H1 (cell line): ENCODE data around the gene KIR2DL4. TPM values are rescaled to one million over a fixed set of nuclear protein-coding genes. Genes with fewer than 3 reads are reported as not detected.
"Not testable (repeated sequence)": the region's sequence is repeated elsewhere in the genome, so short reads cannot be mapped to it uniquely, and the experiment has no call there.

Experiments
- CTCF ChIA-PET: fragments of 300-600 bp; sonication (Branson Sonifier 250); formaldehyde crosslinking; loops from one replicate; lab custom pipeline; 2021; ENCODE audit not compliant: partially characterized antibody; lab: Charles Lee
- POLR2A ChIA-PET: fragments of 300-600 bp; sonication (Branson Sonifier 250); formaldehyde crosslinking; loops from one replicate; lab custom pipeline; 2021; ENCODE audit warnings: inconsistent platforms; ENCODE audit not compliant: partially characterized antibody; lab: Charles Lee
- DNase-seq, 2 experiments: peaks; one replicate each; pipeline versions ENCODE4 v3.0.0 to v3.0.0-alpha.2; 2010 to 2022; ENCODE audit warnings: low spot score in 2 of 2, low read depth in 1 of 2, mixed read lengths in 1 of 2
- FAIRE-seq: peaks from 2 replicates; lab custom pipeline; 2011; peaks lifted over from hg19 to GRCh38; lab: Jason Lieb, UNC
- H2AFZ ChIP-seq: 2 replicates; pipeline ENCODE4 v1.8.1; 2012; ENCODE audit warnings: low read length, inconsistent platforms
- H2AK5ac ChIP-seq: 2 replicates; pipeline ENCODE4 v1.6.1; 2013; ENCODE audit warnings: low read depth, low read length
- H2BK120ac ChIP-seq: replicated peaks from 2 replicates; pipeline ENCODE3; 2013; ENCODE audit warnings: low read depth, low read length, inconsistent platforms
- H2BK12ac ChIP-seq: 2 replicates; pipeline ENCODE4 v1.6.1; 2013; ENCODE audit warnings: low read depth, low read length
- H2BK15ac ChIP-seq: 2 replicates; pipeline ENCODE4 v1.6.1; 2013; ENCODE audit warnings: low read length
- H2BK20ac ChIP-seq: 2 replicates; pipeline ENCODE4 v1.6.1; 2013; ENCODE audit warnings: low read length
- H2BK5ac ChIP-seq: 2 replicates; pipeline ENCODE4 v1.6.1; 2013; ENCODE audit warnings: low read depth, low read length
- H3K14ac ChIP-seq: 2 replicates; pipeline ENCODE4 v1.6.1; 2013; ENCODE audit warnings: inconsistent platforms; ENCODE audit not compliant: insufficient read length
- H3K18ac ChIP-seq: 2 replicates; pipeline ENCODE4 v1.6.1; 2013; ENCODE audit warnings: low read length; ENCODE audit errors: extremely low read depth
- H3K23ac ChIP-seq: 2 replicates; pipeline ENCODE4 v1.6.1; 2013; ENCODE audit warnings: inconsistent platforms; ENCODE audit not compliant: insufficient read length
- H3K23me2 ChIP-seq: 2 replicates; pipeline ENCODE4 v1.6.1; 2013; ENCODE audit warnings: low read depth, low read length
- H3K27ac ChIP-seq: 2 replicates; pipeline ENCODE4 v1.6.1; 2011; ENCODE audit warnings: low read depth, low read length, inconsistent platforms
- H3K27me3 ChIP-seq, 4 experiments: replicated peaks in 1 of 4; 1 replicate in 1 of 4; 2 replicates in 3 of 4; pipeline versions ENCODE4 v1.6.1 to v1.8.1; 2011 to 2013; ENCODE audit warnings: low read length in 3 of 4, mild to moderate bottlenecking in 3 of 4, inconsistent platforms in 2 of 4, mixed read lengths in 2 of 4, moderate library complexity in 1 of 4; ENCODE audit not compliant: control insufficient read depth in 3 of 4, insufficient read depth in 3 of 4; ENCODE audit errors: extremely low read depth in 1 of 4
- H3K36me3 ChIP-seq, 4 experiments: 2 replicates each; pipeline versions ENCODE4 v1.6.1 to v1.8.1; 2011 to 2013; ENCODE audit warnings: mild to moderate bottlenecking in 4 of 4, low read length in 3 of 4, moderate library complexity in 2 of 4, control low read depth in 1 of 4, inconsistent platforms in 1 of 4; ENCODE audit not compliant: insufficient read depth in 4 of 4, control insufficient read depth in 2 of 4
- H3K4ac ChIP-seq: replicated peaks from 2 replicates; pipeline ENCODE3; 2013; ENCODE audit warnings: low read length, low read depth, mixed read lengths, inconsistent platforms; ENCODE audit not compliant: insufficient read length
- H3K4me1 ChIP-seq, 4 experiments: replicated peaks in 1 of 4; 1 replicate in 1 of 4; 2 replicates in 3 of 4; pipeline versions ENCODE4 v1.6.1 to v1.8.1; 2011 to 2013; ENCODE audit warnings: low read length in 3 of 4, inconsistent platforms in 2 of 4, mixed read lengths in 1 of 4; ENCODE audit not compliant: insufficient read depth in 4 of 4, control insufficient read depth in 3 of 4
- H3K4me2 ChIP-seq, 2 experiments: 2 replicates each; pipeline versions ENCODE4 v1.6.1 to v1.8.1; 2011 to 2013; ENCODE audit warnings: low read depth in 2 of 2, low read length in 2 of 2, control low read depth in 1 of 2, inconsistent platforms in 1 of 2, mild to moderate bottlenecking in 1 of 2; ENCODE audit not compliant: insufficient read depth in 1 of 2
- H3K4me3 ChIP-seq, 4 experiments: fragments of 200-600, 300-600 bp in 1 of 4; sonication (generic), shearing (Covaris generic), sonication (Bioruptor Twin) in 1 of 4; 2 replicates each; pipeline versions ENCODE4 v1.5.1 to v1.8.1; 2011 to 2016; ENCODE audit warnings: low read length in 4 of 4, low read depth in 3 of 4, control low read depth in 2 of 4, inconsistent platforms in 2 of 4, mild to moderate bottlenecking in 2 of 4, mixed read lengths in 1 of 4, moderate library complexity in 1 of 4; ENCODE audit not compliant: insufficient read depth in 2 of 4; ENCODE audit errors: extremely low read depth in 1 of 4
- H3K56ac ChIP-seq: replicated peaks from 2 replicates; pipeline ENCODE3; 2013; ENCODE audit warnings: low read depth, mild to moderate bottlenecking, mixed read lengths, low read length, inconsistent platforms; ENCODE audit not compliant: insufficient read length
- H3K79me1 ChIP-seq: 2 replicates; pipeline ENCODE4 v1.6.1; 2013; ENCODE audit warnings: low read depth, low read length, control low read depth
- H3K79me2 ChIP-seq, 2 experiments: 2 replicates each; pipeline versions ENCODE4 v1.6.1 to v1.8.1; 2012 to 2013; ENCODE audit warnings: low read length in 2 of 2, mild to moderate bottlenecking in 2 of 2, inconsistent platforms in 1 of 2; ENCODE audit not compliant: insufficient read depth in 2 of 2, control insufficient read depth in 1 of 2
- H3K9ac ChIP-seq, 4 experiments: replicated peaks in 1 of 4; 1 replicate in 1 of 4; 2 replicates in 3 of 4; pipeline versions ENCODE4 v1.6.1 to v1.8.1; 2011 to 2013; ENCODE audit warnings: low read depth in 3 of 4, low read length in 3 of 4, control low read depth in 2 of 4, mild to moderate bottlenecking in 2 of 4, moderate library complexity in 2 of 4, inconsistent platforms in 1 of 4; ENCODE audit errors: extremely low read depth in 1 of 4
- H3K9me3 ChIP-seq, 2 experiments: 2 replicates each; pipeline versions ENCODE4 v1.6.1 to v1.8.1; 2012 to 2013; ENCODE audit warnings: mild to moderate bottlenecking in 2 of 2, moderate library complexity in 2 of 2, control low read depth in 1 of 2, inconsistent platforms in 1 of 2, low read depth in 1 of 2, low read length in 1 of 2, mixed read lengths in 1 of 2; ENCODE audit not compliant: insufficient read depth in 2 of 2
- H4K20me1 ChIP-seq, 2 experiments: replicated peaks in 1 of 2; 2 replicates each; pipeline versions ENCODE3 to v1.8.1; 2011 to 2013; ENCODE audit warnings: inconsistent platforms in 2 of 2, low read length in 2 of 2, mild to moderate bottlenecking in 1 of 2; ENCODE audit not compliant: insufficient read depth in 2 of 2, control insufficient read depth in 1 of 2
- H4K5ac ChIP-seq: 2 replicates; pipeline ENCODE4 v1.6.1; 2013; ENCODE audit warnings: low read length, low read depth, mixed read lengths, inconsistent platforms; ENCODE audit not compliant: insufficient read length
- H4K8ac ChIP-seq: 2 replicates; pipeline ENCODE4 v1.8.0; 2013; ENCODE audit warnings: mild to moderate bottlenecking, moderate library complexity, low read length, inconsistent platforms; ENCODE audit not compliant: insufficient read depth; ENCODE audit errors: extremely low read depth
- H4K91ac ChIP-seq: replicated peaks from 2 replicates; pipeline ENCODE3; 2013; ENCODE audit warnings: low read length, mixed read lengths, inconsistent platforms; ENCODE audit not compliant: insufficient read length
- WGBS, 2 experiments: shearing (Covaris generic) in 1 of 2; methylation state at CpG; one replicate each; pipeline versions ENCODE4 v1.1.6 to v1.1.7; 2013 to 2015; ENCODE audit warnings: low lambda C conversion rate in 2 of 2, mixed read lengths in 2 of 2, inconsistent platforms in 1 of 2, low coverage in 1 of 2, missing lambda C conversion rate in 1 of 2; ENCODE audit not compliant: insufficient replicate concordance in 2 of 2, insufficient coverage in 1 of 2, insufficient read length in 1 of 2; ENCODE audit errors: extremely low coverage in 1 of 2, missing lambda C conversion rate in 1 of 2; 5-methylcytosine and 5-hydroxymethylcytosine counted together
- polyA plus RNA-seq, 7 experiments: library from polyadenylated mRNA; depleted of rRNA in 3 of 7; stranded (reverse) in 5 of 7; unstranded in 2 of 7; fragments of >200 nt in 5 of 7; fragments of 200-250 nt in 2 of 7; gene quantifications; 1 replicate in 5 of 7; 2 replicates in 1 of 7; 4 replicates in 1 of 7; pipeline versions ENCODE4 v1.2.1 to v1.2.3, GENCODE V29; 2011 to 2013; ENCODE audit warnings: missing spikeins in 2 of 7, mixed read lengths in 2 of 7
- total RNA-seq: library from RNA; stranded (reverse); fragmentation: NEBNext Ultra II Directional; extraction: Animal tissue kit (Norgen Biotek cat#: 25700); gene quantifications from 2 replicates; pipeline ENCODE4 v1.2.1, GENCODE V29; 2021

The KIR2DL4 gene
- total and polyA plus RNA-seq, 2 of the 8 experiments (the other 6 are each of a cell fraction or from before 2014, with no cell fraction given) = not detected

DNA sequence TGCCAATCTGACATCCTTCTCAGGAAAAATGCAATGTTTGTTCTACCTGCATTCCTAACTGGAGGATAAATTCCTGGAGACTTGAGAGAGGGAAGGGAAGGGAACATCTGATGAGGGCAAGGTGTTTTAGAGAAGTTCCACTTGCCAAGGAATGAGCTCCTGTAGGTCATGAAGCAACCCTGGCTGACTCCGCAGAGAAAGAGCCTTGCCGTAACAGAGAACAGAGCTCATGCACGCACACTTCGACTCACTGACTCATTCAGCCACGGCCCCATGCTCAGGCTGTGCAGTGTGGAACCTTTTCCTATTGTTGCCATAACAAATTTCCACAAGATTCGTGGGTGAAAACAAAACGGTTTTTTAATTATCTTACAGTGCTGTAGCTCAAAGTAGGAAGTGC, 24.5 kb upstream of the KIR2DL4 start:
- H3K14ac ChIP-seq, H3K79me1 ChIP-seq, H2BK5ac ChIP-seq, H3K27ac ChIP-seq, H4K91ac ChIP-seq, CTCF ChIA-PET, H3K23ac ChIP-seq, H3K27me3 ChIP-seq, POLR2A ChIA-PET, H2BK12ac ChIP-seq, H2AFZ ChIP-seq, H3K23me2 ChIP-seq, H3K56ac ChIP-seq, H2BK20ac ChIP-seq, H3K4me1 ChIP-seq, H3K36me3 ChIP-seq, H3K4me2 ChIP-seq, H3K4me3 ChIP-seq, H4K5ac ChIP-seq, H2BK120ac ChIP-seq, H3K9ac ChIP-seq, H2AK5ac ChIP-seq, H3K4ac ChIP-seq, H4K8ac ChIP-seq, FAIRE-seq, H3K79me2 ChIP-seq, H3K18ac ChIP-seq, H4K20me1 ChIP-seq, H2BK15ac ChIP-seq, DNase-seq: not testable (repeated sequence)
- H3K9me3 ChIP-seq = peaks cover 19 to 47% of the 10 kb centered on the region in 2 experiments; a peak in 3 of 4 replicates
- 84% methylated on average over 7 of the region's 7 CpGs; no CpG with 5 or more reads in 1 of the 2 experiments for WGBS, 2 experiments

DNA sequence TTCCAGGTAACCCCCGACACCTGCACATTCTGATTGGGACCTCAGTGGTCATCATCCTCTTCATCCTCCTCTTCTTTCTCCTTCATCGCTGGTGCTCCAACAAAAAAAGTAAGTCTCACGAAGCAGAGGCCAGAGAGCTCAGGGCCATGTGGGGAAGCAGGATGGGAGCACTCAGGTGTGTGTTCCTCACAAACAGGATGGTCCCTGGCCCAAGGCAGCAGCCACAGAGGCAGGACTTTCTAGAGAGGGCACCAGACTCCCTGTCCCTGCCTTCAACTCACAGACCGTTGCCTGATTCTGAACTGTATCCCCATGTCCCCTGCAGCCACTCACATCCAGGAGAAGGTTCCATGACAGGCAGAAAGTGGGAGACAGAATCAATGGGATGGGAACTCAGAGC, 20.5 kb upstream of the KIR2DL4 start:
- H3K4ac ChIP-seq, H3K79me1 ChIP-seq, H3K23ac ChIP-seq, H3K79me2 ChIP-seq, H4K8ac ChIP-seq, H3K27ac ChIP-seq, CTCF ChIA-PET, H3K56ac ChIP-seq, H3K27me3 ChIP-seq, H3K18ac ChIP-seq, H3K4me3 ChIP-seq, H2BK15ac ChIP-seq, H3K14ac ChIP-seq, H2AFZ ChIP-seq, H3K36me3 ChIP-seq, POLR2A ChIA-PET, DNase-seq, H2BK20ac ChIP-seq, H3K4me2 ChIP-seq, H2AK5ac ChIP-seq, H4K5ac ChIP-seq, H2BK120ac ChIP-seq, H4K91ac ChIP-seq, H3K9ac ChIP-seq, H3K4me1 ChIP-seq, H2BK5ac ChIP-seq, H4K20me1 ChIP-seq, H3K23me2 ChIP-seq, FAIRE-seq, H2BK12ac ChIP-seq: not testable (repeated sequence)
- H3K9me3 ChIP-seq = peaks cover 31 to 56% of the 10 kb centered on the region in 2 experiments
- WGBS, 2 experiments = 72% methylated on average over 4 of the region's 4 CpGs; no CpG with 5 or more reads in 1 of the 2 experiments
